Renal pelvis (tissue), 4 donors: ENCODE measurements around the gene ADAMTS3. TPM values are rescaled to one million over a fixed set of nuclear protein-coding genes. Genes with fewer than 3 reads are reported as not detected.
"Not testable (repeated sequence)": the region's sequence is repeated elsewhere in the genome, so short reads cannot be mapped to it uniquely, and the experiment has no call there.

Experiments used
- DNase-seq: peaks from one replicate; pipeline ENCODE4 v3.0.0-alpha.2; 2013
- polyA plus RNA-seq, 3 donors: library from polyadenylated mRNA; unstranded; fragments of 120-200 nt; gene quantifications; one replicate each; pipeline ENCODE4 v1.2.1, GENCODE V29; 2013; ENCODE audit not compliant: insufficient read length in 3 of 3

Gene ADAMTS3
- polyA plus RNA-seq, 3 donors: 8.7 to 9.3 (median 9.3) TPM

DNA sequence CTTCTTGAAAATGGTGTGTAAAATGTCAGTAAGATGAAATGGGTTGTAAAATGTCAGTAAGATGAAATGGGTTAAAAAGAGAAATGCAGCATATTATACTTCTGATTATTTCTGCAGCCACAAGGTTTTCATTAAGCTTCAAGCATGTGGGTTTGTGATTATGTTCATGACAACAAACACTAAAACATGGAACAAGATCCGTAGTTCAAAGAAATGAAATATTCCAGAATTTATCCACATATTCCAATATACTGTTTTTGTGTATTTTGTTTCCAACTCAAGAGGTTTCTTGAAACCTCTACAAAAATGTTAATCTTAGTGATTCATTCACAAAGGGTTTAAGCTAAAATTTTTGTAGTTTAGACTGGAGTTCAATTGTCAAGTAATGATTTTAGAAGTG lies 84.0 kb downstream of the ADAMTS3 start:
- no peak for DNase-seq

DNA sequence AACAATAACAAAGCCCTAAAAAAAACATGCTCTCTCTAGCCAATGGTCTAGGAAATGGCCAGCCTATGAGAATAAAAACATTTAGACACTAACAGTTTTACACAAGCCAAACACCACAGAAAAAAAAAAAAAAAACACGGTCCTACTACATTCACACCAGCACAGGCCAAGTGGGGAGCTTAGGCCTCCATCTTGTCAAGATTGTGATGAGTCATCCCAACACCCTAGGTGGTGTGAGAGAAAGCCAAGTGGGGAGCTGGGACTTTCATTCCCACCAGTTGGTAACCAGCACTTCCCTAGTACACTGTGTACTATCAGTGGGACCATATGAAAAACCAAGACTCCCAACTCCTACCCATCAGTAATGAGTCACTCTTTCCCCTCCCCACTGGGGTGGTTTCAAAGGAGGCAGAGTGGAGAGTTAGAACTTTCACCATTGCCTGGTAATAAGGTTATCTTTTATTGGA lies 95.6 kb downstream of the ADAMTS3 start:
- DNase-seq: no peak

DNA sequence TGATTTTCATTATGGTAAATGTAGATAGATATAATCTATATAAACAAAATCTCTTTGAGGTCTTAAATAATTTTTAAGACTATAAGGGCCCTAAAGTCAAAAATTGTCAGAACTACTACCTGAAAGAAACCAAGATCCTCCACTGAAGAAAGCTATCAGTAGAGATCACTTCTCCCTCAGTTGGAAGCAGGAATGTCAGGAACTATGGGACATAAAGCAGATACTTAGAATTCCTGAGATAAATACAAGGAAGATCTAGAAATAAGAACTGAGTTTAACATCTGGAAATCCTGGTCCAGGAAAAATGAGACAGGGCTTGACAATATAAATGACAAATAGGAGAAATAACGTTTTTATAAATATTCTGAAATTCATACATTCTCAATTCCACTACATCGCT lies 97.2 kb downstream of the ADAMTS3 start:
- no peak for DNase-seq

DNA sequence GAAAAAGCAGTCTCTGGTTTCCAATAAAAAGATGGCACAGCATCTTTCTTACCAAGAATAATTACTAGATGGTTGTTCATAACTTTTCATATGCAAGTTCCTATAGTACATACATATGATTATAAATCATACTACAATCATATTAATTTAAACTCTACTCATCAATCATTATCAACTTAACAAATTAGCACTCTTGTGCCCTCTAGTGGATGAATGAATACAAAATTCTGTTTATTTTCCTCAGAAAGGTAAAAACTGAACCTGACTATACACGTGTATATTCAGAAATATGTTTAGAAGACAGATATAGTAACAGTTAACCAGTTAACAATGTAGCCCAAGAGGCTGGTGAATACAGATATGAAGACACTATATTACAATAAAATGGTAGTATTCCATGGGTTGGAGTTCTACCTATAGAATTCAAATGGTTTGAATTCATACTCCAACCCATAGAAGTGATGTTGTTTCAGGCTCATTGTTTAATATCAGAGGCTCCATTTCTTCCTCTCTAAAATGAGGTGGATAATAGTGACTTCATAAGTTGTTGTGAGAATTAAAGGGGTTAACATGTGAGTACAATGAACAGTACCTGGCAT lies 100.0 kb downstream of the ADAMTS3 start:
- DNase-seq: no peak

DNA sequence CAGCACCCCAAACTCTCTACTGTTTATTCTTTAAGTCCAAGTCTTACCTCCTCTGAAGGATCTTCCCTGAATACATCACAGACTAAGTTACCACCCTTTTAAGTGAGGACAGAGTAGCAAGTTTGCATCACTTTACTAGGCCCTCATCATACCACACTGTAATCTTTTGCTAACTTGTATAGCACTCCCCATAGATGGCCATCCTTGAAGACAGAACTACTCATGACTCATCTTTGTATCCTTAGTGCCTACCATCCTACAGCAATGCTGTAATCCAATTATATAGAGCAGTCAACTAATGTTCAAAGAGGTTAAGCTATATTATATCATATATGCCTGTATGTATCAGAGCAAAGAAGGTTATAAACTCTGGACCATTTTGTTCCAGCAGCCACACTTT lies 101.4 kb downstream of the ADAMTS3 start:
- DNase-seq: no peak

DNA sequence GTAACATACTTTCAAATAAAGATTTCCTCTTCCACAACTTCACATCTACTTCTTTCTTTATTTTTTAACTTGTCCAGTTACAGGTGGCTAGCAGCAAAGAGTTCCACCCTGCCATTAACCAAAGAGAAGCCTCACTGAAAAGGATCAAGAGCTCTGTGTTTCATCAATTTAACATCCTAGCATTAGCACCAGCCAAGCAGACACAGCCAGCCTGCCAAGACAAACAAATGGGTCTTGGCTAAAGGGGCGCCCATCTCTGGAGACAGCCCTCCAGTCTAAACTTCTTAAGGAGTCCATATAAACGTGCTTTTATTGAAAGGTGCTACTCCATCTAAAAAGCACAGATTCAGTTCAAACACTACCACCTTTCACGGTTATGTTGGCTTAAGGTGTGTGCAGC lies 105.3 kb downstream of the ADAMTS3 start:
- no peak for DNase-seq

DNA sequence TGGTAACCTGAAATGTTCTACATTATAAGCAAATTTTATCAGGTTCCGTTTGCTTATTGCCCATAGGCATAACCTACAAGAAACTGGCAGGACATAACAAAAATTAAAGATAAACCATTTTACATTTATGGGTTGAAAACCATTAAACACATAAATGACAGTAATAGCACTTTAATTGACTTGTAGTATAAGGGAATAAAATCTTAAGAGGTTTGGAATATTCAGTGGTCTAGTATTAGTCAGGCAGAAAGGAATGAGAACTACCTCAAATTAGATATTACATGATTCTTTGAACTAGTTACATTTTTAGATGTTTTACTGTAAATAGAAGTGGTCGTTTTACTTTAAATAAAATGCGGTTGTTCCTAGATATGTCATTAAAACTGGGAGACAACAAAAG lies 111.9 kb downstream of the ADAMTS3 start:
- DNase-seq: no peak

DNA sequence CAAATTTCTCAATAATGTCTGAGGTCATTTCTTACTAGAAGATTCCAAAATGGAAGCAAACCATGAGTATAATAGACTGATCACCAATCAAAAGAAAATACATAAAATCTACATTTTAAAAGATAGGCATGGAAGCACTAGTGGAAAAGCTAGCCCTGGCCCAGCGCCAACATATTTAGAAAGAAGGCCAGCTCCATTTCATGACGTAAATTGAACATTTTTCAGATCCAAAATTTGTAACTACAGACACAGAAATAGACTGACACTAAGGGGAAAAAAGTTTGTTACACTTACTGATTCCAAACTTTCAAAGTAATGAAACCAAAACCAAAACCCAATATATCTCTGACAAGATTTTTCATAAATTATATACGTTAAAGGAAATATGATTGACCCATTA lies 117.7 kb downstream of the ADAMTS3 start:
- DNase-seq: no peak

DNA sequence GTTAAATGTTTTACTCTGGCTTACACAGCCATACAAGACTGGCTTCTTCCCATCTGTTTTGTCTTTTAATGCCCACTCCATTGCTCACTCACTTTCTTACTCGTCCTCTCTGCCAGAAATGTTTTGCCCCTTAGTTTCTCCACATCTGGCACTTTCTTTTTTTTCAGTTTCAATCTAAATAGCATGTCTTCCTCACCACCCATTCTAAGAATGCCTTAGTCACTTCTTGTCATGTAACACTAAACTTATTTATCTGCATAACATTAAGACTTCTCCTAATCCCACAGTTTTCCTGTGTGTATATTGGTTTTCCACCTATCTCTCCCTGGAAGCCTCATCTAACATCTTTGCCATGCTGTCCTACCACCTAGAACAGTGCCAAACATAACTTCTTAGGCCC lies 119.3 kb downstream of the ADAMTS3 start:
- no peak for DNase-seq

DNA sequence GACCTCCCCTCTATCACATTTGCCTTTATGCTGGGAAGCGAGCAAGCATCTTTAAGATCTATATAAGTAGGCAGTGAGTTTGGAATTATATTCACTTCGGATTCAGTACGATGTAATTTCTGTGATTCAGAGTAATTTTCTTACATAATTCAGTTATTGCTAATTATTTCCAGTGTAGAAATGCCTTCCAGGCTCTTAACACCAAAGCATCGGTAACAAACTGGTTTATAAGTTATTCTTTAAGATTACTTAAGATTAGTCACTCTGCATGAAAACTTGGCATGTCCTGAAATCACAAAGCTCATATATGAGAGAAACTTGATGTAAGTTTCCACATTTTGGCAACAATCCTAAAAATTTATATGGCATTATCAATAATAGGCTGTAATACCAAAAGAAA lies 120.8 kb downstream of the ADAMTS3 start:
- DNase-seq: no peak

DNA sequence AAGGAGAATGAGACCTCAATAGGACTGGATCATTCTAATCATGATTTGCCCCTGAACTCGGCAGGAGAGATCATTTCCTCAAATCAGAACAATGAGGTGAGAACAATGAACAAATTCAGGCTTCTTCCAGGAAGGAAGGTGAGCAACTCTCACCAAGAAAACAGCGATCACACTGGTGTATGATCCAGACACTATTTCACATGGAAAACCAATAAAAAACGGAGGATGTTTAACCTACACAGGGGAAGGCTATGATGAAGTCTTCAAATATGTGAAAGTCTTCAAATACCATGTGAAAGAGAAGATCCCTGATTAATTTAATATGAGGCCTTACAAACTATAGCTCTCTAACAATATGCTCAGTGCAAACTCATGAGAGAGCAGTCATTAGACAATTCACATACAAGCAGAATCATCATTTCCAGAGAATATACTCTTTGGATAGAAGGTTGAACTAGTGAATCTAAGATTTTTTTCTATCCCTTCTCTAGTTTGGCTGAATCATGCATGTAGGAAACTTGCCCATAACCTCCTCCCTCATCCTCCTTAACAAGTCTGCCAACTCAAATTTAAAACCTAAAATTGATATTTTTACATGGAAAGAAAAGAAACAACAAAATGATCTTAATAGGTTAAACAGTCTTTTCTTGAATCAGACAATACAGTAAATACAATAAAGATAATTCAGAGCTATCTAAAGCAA lies 122.5 kb downstream of the ADAMTS3 start:
- DNase-seq: no peak

DNA sequence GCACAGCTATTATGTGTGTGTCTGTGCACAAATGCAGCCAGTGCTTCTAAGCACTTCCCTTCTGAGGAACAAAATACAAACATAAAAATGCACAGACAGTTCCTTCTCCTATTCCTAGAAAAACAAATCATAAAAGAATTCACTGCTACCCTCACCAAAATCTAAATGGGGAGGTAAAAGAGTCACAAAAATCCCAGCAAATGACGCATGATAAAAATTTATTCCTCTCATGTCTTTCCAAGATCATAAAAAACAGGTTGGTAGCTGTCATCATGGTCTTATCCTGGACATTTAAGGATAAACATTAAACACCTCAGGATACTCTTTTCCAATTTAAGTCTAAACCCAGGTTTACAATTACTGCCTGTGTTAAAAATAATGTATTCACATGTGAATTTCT lies 124.9 kb downstream of the ADAMTS3 start:
- DNase-seq: no peak

DNA sequence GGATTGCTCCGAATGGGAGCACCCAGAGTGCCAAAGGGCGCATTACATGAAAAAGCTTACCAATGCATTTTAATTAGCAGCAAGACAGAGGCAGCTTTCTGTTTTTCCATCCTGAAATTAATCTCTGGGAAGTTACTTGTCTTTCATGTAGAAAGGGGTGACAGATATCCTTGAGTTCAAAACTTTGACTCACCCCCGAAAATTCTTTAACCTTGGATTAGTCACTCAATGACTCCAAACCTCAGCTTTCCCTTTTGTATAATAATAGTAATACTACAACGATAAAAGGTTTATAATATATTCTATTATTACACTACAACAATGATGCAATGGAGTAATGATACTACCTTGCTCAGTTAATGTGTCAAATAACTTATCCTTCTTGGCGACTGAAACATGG lies 126.3 kb downstream of the ADAMTS3 start:
- no peak for DNase-seq

DNA sequence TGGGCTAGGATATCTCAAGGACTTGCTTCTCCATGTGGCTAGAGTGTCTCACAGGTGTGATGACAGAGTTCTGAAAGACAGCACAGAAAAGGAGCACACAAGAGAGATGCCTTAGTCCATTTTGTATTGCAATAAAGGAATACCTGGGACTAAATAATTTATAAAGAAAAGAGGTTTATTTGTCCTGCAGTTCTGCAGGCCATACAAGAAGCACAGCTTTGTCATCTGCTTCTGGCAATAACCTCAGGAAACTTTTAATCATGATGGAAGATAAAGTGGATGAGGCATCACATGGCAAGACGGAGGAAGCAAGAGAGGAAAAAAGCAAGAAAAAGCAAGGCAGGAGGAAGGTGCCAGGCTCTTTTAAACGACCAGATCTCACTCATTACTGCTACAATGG lies 126.9 kb downstream of the ADAMTS3 start:
- DNase-seq: no peak

DNA sequence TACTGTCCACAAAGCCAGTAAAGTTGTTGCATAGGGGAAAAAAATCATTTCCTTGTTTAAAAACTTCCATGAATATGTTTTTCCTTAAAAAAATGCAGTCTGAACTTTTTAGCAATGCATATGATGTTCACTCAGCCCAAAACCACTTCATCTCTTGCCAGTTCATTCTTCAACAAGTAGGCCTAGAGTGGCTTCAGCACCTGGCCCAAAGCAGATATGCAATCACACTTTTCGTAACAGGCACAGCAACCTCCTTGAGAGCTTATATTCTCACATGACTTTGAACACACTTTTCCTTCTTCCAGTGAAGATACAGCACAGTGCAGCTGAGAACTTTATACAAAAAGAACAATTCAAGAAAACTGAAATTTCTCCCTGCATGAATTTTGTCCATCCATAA lies 128.6 kb downstream of the ADAMTS3 start:
- no peak for DNase-seq

DNA sequence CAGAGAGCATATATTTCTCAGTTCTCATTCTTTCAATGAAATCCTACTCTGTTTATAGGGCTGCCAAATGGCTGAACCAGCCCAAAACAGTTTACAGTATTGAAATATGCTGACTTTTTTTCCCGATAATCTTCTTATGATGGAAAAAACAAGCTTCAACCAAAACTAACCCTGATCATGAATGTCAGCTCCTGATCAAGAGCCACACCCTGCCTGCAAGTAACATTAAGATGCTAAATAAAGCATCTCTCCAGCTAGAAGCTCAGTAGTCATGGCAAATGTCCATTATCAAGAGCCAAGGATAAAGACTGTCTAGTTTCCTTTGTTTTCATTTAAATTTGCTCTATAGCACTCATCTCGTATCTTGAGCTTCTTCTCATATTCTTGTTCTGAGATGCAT lies 136.0 kb downstream of the ADAMTS3 start:
- DNase-seq: no peak

DNA sequence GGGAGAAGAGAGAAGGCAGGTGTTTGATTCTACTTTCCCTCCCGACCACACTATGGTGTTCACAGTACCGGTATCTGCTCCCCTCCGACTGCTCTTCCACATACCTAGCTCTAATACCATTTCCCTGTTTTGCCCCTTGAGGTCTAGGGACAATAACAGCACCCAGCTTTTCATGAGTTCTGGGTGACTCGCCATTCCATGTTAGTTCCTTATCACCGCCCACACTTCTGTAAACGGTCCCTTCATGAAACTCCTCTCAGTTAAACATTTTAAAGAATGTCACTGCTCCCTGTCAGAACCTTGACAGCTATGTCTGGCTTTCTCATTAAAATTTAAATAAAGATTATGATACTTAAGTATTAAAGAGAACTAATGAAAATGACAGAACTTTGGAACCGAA lies 136.7 kb downstream of the ADAMTS3 start:
- DNase-seq: no peak

DNA sequence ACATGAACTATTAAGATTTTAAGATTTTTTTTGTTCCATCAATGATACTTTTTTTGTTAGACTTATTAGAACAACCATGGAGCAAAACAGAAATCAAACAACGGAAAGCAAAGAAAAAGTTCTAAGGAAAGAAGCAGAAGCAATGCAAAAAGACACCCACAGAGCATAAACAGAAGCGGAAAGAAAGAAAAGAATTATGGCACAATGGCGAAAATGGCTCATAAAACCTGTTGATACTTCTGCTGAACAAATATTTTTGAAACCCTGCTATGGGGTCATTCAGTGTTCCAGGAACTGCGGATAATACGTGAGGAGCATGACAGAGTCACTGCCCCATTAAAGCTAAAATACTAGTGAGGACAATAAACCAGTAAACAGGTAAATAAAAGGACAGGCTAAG lies 138.0 kb downstream of the ADAMTS3 start:
- DNase-seq: no peak

DNA sequence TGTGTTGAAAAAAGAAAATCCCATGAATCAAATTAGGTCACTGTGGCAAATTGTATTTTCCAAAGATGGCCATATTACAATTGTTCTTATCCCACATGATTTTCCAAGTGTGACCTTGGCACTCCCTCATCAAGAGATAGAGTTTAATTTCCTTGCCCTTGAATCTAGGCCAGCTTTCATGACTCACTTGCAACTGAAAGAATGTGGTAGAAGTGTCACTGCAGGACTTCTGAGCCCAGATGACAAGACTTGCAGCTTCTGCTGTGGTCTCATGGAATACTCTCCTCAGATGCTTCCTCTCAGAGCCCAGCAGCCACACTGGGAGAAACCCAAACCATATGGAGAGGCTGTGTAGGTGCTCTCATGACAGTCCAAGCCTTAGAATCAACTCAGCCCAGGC lies 139.0 kb downstream of the ADAMTS3 start:
- DNase-seq: no peak

DNA sequence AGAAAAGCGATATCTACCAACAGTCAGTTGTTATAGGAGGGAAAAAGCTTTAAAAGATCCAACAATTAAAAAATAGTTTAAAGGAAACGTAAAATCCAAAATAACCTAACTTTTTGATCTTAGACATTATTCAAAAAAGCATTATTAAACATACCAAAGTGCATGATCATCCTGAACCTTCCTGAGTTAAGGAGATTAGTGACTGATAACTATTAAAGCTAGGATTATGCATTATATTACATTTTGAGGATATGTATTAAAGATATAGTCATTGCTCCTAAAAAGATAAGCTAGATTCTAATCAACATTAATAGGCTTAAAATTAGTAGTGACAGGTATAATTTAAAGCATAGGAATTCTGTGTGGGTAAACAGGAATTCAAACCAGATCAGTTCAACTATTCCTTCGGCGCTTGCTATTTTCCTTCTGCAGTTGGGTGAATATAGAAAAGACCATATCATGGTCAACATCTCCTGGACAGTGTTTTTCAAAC lies 139.6 kb downstream of the ADAMTS3 start:
- DNase-seq: no peak

DNA sequence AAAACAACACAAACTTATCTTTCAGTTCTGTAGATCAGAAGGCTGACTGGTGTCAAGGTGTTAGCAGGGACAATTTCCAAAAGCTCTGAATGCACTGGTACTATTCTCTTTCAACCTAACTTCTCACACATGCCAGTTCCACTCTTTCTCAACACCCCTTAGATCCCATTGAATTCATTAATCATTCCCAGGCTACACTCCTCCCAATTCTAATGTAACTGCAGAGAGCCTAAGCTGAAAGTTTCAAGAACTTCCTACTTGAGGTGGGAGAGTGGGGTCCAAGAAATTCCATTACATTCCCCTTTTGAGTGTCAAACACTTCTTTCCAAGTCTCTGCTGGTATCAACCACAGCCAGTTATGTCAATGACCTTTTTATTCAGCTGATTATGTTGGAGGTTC lies 142.0 kb downstream of the ADAMTS3 start:
- DNase-seq: no peak

DNA sequence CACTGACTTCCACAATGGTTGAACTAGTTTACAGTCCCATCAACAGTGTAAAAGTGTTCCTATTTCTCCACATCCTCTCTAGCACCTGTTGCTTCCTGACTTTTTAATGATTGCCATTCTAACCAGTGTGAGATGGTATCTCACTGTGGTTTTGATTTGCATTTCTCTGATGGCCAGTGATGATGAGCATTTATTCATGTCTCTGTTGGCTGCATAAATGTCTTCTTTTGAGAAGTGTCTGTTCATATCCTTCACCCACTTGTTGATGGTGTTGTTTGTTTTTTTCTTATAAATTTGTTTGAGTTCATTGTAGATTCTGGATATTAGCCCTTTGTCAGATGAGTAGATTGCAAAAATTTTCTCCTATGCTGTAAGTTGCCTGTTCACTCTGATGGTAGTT lies 143.1 kb downstream of the ADAMTS3 start:
- DNase-seq: not testable (repeated sequence)

DNA sequence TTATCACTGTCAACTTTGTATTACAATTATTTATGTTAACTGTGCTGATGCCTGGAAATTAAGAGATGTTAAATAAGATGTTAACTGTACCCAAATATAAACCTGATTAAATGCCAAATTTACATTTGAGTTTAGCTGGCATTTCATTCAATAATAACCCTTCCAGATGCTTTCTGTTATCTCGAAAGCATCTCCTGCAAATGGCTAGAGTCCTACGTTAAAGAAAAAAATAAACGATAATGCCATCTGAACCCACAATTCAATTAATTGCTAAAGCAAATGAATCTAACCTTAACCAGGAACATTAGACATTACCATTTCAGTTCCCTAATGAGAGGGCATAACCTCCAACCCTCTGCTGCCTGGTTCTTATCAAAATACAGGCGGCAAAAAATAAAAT lies 145.0 kb downstream of the ADAMTS3 start:
- no peak for DNase-seq

DNA sequence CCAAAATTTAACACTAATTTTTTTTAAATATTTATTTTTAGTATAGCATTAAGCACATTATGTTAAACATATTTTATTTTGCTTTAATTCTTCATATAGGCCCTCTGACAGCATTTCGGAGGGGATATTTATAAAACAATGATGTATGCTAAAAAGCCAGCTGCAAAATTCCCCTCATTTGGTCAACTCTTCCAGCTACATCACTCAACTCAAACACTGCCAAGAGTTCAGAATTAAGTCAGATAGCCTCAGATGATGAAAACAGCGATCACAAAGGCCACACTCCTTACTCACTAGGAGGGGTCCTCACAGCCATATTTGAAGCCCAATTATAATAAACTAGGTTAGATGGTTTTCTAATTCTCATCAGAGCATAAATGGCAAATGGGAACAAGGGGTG lies 146.6 kb downstream of the ADAMTS3 start:
- no peak for DNase-seq
